Muscle of leg (tissue), 11 donors: ENCODE data around the gene WFIKKN2. TPM values are rescaled to one million over a fixed set of nuclear protein-coding genes. Genes with fewer than 3 reads are reported as not detected.
"Not testable (repeated sequence)": the region's sequence is repeated elsewhere in the genome, so short reads cannot be mapped to it uniquely, and the experiment has no call there.

Experiments used
- DNase-seq: peaks from one replicate; pipeline ENCODE4 v3.0.0; 2013
- H3K27ac ChIP-seq: one replicate; pipeline ENCODE4 v1.5.1; 2013; ENCODE audit warnings: mild to moderate bottlenecking, low read length, control low read depth
- H3K27me3 ChIP-seq: one replicate; pipeline ENCODE4 v1.6.1; 2013; ENCODE audit warnings: low read length; ENCODE audit not compliant: control insufficient read depth, insufficient read depth
- H3K36me3 ChIP-seq: one replicate; pipeline ENCODE4 v1.6.1; 2013; ENCODE audit warnings: low read length; ENCODE audit not compliant: control insufficient read depth, insufficient read depth
- H3K4me1 ChIP-seq: one replicate; pipeline ENCODE4 v1.6.1; 2013; ENCODE audit warnings: low read length; ENCODE audit not compliant: control insufficient read depth, insufficient read depth
- H3K4me3 ChIP-seq: one replicate; pipeline ENCODE4 v1.5.1; 2013; ENCODE audit warnings: low read length, control low read depth
- H3K9me3 ChIP-seq: replicated peaks from 2 replicates; pipeline ENCODE4 v1.6.1; 2013; ENCODE audit warnings: low read depth, low read length; ENCODE audit not compliant: control insufficient read depth
- WGBS: methylation state at CpG from one replicate; pipeline ENCODE4 v1.1.5; 2013; ENCODE audit warnings: missing lambda C conversion rate; ENCODE audit not compliant: insufficient coverage; 5-methylcytosine and 5-hydroxymethylcytosine counted together
- polyA plus RNA-seq, 8 donors: library from polyadenylated mRNA; unstranded; fragments of 120-200 nt; gene quantifications; one replicate each; pipeline versions ENCODE4 v1.2.1 to v1.2.3, GENCODE V29; 2013; ENCODE audit warnings: inconsistent platforms in 1 of 8, low replicate concordance in 1 of 8; ENCODE audit not compliant: insufficient read length in 8 of 8, insufficient read depth in 1 of 8
- total RNA-seq: library from RNA; stranded (reverse); fragments of 120-200 nt; gene quantifications from one replicate; pipeline ENCODE4 v1.2.4, GENCODE V29; 2013

Gene WFIKKN2
- total and polyA plus RNA-seq, 9 donors, result 0.35 to 3.3 (median 1.2) TPM

DNA sequence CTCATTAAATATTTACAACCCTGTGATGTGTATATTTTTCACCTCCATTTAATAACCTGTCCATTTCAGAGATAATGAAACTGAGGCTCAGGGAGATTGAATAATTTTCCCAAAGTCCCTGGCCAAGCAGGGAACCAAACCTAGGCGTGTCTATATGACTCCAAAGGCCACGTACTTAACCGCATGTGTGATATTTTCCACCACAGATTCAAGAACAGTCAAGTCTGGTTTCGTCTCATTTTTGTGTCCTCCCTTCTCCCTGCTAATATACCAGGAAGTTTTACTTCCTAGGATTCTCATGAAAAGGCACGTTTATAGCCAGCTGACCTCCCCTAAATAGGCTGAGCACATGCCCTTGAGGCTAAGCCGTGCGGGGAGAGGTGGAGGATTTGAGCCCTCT is 15.3 kb downstream of the WFIKKN2 start:
- Histone ChIP-seq H3K4me3 (no peak overlapping the region), H3K27ac (no peak overlapping the region), H3K4me1 (peaks cover 29% of the 10 kb centered on the region), H3K27me3 (no peaks in the 10 kb centered on the region), H3K36me3 (no peaks in the 10 kb centered on the region), H3K9me3 (no peaks in the 10 kb centered on the region)
- no peak for DNase-seq
- WGBS, result 92% methylated on average over 3 of the region's 7 CpGs

DNA sequence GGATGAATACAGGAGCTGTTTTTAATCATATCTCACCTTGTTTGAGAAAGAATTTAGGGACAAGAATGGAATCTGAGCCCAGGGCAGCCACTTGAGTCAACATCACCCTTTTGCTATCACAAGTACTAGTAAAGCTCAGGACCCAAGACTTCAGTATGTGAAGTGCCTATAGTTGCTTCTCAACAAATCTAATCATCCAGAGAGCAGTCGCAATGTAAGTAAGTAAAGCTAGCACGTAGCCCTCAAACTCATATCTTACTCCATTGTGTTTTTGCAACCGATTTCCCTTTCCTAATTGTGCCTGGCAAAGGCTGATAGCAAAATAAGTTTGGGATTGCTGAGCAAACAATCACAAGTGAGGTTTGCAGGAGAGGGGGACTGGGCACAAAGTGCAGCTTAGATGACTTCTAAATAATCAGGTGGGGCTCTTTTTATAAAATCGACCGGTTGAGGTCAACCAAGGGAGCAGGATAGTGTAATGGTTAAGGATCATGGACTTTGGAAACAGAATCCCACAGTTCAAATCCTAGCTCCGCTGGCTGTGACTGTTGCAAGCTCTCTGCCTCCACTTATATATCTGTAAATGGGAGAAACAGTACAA is 17.7 kb downstream of the WFIKKN2 start:
- H3K4me1 ChIP-seq, result peaks cover 18% of the 10 kb centered on the region
- whole genome bisulfite sequencing, result 90% methylated on average over 2 of the region's 6 CpGs
- H3K4me3 ChIP-seq, result no peak overlapping the region
- no peaks in the 10 kb centered on the region for H3K27me3 ChIP-seq
- no peak overlapping the region for H3K27ac ChIP-seq
- no peak for DNase-seq
- H3K9me3 ChIP-seq, result no peaks in the 10 kb centered on the region
- no peaks in the 10 kb centered on the region for H3K36me3 ChIP-seq

GRCh38 chr17:50853781-50854180 is 18.4 kb downstream of the WFIKKN2 start:
- WGBS, result 76% methylated on average over 4 of the region's 6 CpGs
- H3K36me3 ChIP-seq, result no peaks in the 10 kb centered on the region
- DNase-seq, result no peak
- no peaks in the 10 kb centered on the region for H3K27me3 ChIP-seq
- peaks cover 16% of the 10 kb centered on the region for H3K4me1 ChIP-seq
- no peaks in the 10 kb centered on the region for H3K9me3 ChIP-seq
- H3K4me3 ChIP-seq, result no peak overlapping the region
- no peak overlapping the region for H3K27ac ChIP-seq

DNA sequence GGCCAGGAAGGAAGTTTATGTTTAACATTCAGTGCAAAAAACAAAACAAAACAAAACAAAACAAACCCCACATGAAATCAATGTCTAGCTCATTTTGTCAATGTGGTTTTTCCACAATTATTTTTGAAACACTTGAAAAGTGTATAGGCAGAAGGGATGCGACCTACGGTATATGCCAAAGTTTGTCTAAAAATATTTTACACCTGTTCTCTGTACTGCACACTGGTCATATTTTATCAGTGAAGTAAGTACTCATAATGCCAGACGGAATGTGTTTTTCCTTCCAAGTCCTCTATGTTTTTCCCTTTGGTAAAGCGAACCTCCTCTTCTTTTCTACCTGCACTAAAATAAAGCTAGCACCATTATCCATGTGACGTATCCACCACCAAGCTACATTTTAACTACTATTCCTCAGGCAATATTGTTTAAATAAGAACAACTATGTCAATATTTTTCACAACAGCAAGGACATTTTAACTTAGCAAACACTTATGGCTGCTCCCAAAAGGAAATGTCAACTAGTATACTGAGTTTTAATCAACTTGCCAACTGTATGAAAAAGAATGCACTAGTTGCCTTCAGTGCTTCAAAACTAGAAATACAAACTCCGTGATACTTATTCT is 20.4 kb downstream of the WFIKKN2 start:
- peaks cover 16% of the 10 kb centered on the region for H3K4me1 ChIP-seq
- no peaks in the 10 kb centered on the region for H3K27me3 ChIP-seq
- H3K4me3 ChIP-seq, result no peak overlapping the region
- H3K36me3 ChIP-seq, result no peaks in the 10 kb centered on the region
- peak overlapping the region; percentile 11 for H3K27ac ChIP-seq
- H3K9me3 ChIP-seq, result no peaks in the 10 kb centered on the region
- no peak for DNase-seq
- 17% methylated on average over 1 of the region's 6 CpGs for WGBS

- no peak overlapping the region for H3K27ac ChIP-seq
- WGBS, result no CpG with 5 or more reads among the region's 2 CpGs
Measured at GRCh38 chr17:50856431-50856830, 21.0 kb downstream of the WFIKKN2 start.

GRCh38 chr17:50858486-50859225 is 23.3 kb downstream of the WFIKKN2 start:
- Histone ChIP-seq H3K4me3 (no peak overlapping the region), H3K4me1 (peaks cover 15% of the 10 kb centered on the region), H3K27ac (no peak overlapping the region)

More at GRCh38 chr17:50856431-50856830, 21.0 kb downstream of the WFIKKN2 start:
- Histone ChIP-seq H3K4me1 (peaks cover 16% of the 10 kb centered on the region), H3K36me3 (no peaks in the 10 kb centered on the region), H3K4me3 (no peak overlapping the region), H3K9me3 (no peaks in the 10 kb centered on the region), H3K27me3 (no peaks in the 10 kb centered on the region)
- DNase-seq, result no peak

DNA sequence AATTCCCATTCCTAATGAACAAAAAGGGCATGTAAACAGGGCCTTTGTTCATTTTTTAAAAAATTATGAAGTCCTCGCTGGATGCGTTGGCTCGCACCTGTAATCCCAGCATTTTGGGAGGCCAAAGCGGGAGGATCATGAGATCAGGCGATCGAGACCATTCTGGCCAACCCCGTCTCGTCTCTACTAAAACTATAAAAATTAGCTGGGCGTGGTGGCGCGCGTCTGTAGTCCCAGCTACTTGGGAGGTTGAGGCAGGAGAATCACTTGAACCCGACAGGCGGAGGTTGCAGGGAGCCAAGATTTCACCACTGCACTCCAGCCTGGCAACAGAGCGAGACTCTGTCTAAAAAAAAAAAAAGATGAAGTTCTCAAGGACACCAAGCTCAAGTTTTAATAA is 24.3 kb downstream of the WFIKKN2 start:
- H3K27me3 ChIP-seq, H3K9me3 ChIP-seq, H3K27ac ChIP-seq, H3K4me3 ChIP-seq, DNase-seq, H3K36me3 ChIP-seq: not testable (repeated sequence)
- 97% methylated on average over 13 of the region's 15 CpGs for WGBS
- peaks cover 15% of the 10 kb centered on the region for H3K4me1 ChIP-seq

More at GRCh38 chr17:50858486-50859225, 23.3 kb downstream of the WFIKKN2 start:
- no CpG with 5 or more reads among the region's 12 CpGs for WGBS
- Histone ChIP-seq H3K27me3 (no peaks in the 10 kb centered on the region), H3K36me3 (peaks cover 9% of the 10 kb centered on the region), H3K9me3 (no peaks in the 10 kb centered on the region)
- DNase-seq, result no peak

DNA sequence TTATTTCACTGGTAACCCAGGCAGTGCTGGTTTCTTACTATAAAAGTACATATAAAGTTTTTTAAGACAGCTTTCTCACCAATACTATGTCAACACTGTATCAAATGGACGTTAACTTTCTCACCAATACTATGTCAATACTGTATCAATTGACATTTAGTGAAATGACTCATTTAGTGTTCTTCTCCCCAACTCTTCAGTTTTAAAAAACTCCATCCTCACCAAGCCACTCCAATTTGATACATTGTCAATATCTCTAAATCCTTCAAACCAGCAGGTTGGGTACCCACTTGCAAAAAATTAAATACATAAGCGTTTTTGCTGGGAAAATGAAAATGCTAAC is 25.9 kb downstream of the WFIKKN2 start:
- peaks cover 9% of the 10 kb centered on the region for H3K4me1 ChIP-seq
- WGBS, result no CpG with 5 or more reads among the region's 2 CpGs
- H3K27ac ChIP-seq, result no peak overlapping the region
- H3K27me3 ChIP-seq, result no peaks in the 10 kb centered on the region
- H3K4me3 ChIP-seq, result no peak overlapping the region
- peaks cover 9% of the 10 kb centered on the region for H3K36me3 ChIP-seq
- no peaks in the 10 kb centered on the region for H3K9me3 ChIP-seq
- no peak for DNase-seq

DNA sequence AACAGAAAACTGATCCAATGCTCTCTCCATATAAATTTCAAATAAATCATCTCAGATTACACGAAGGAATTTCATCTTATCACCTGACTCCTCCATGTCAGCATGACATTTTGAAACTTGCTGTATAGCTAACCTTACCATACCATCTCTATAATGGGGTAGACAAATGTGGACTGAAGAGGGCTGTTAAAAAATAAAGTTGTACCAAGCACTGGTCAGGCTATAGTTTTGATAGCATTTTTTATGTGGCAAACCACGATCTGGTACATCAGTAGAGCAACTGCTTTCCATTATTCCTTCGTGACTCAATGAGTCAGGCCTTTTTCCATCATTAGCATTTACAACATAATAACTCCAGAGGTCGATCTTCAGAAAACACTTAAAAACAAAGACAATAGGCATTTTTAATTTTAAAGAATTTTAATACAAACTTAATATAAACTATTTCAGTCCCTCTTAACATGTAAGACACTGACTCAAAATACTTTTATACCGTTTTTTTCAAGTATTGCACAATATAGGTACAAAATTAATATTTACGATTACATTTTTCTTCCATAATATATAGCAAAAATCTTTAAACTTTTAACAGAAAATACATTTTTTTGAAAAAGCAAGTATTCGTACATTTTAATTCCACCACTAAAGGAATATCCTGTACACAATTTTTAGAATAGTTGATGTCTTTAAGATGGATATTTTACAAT is 26.6 kb downstream of the WFIKKN2 start:
- Histone ChIP-seq H3K27ac (no peak overlapping the region), H3K27me3 (no peaks in the 10 kb centered on the region), H3K9me3 (no peaks in the 10 kb centered on the region), H3K4me3 (no peak overlapping the region), H3K36me3 (peaks cover 9% of the 10 kb centered on the region), H3K4me1 (peaks cover 9% of the 10 kb centered on the region)
- no CpG with 5 or more reads among the region's 7 CpGs for WGBS
- no peak for DNase-seq

DNA sequence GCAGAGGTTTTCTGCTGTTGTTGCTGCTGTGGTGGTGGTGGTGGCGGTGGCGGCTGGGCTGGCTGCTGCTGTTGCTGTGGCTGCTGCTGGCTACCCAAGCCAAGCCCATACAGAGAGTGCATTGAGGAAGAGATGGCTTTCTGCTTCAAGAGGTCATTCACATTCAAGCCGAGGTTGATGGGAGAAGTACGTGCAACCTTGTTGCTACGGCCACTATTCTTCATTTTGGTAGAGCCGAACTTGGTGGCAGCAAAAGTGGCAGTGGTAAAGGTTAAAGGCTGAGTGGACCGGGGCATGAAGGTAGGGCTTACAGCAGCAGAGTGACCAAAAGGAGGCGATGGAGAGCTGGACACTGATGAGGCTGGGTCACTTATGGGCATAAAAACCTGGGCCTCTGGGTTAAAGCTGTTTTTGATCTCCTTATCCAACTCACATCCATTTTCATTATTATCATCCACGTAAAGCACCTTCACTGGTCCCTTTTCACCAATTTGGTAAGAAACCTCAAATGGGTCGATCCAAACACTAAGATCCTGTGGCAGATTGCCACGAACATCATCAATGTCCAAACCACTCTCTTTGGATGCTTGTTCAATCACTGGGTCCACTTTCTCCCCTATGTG is 27.9 kb downstream of the WFIKKN2 start:
- Histone ChIP-seq H3K27me3 (no peaks in the 10 kb centered on the region), H3K27ac (peak overlapping the region; percentile 45), H3K9me3 (no peaks in the 10 kb centered on the region), H3K4me1 (peaks cover 9% of the 10 kb centered on the region), H3K4me3 (peak overlapping the region; percentile 24), H3K36me3 (peaks cover 9% of the 10 kb centered on the region)
- no peak for DNase-seq
- 79% methylated on average over 8 of the region's 11 CpGs for WGBS
